Epithelial cell of esophagus (primary cell): ENCODE data around the gene ALDH8A1.

ENCODE experiments used
- DNase-seq: peaks from one replicate; pipeline ENCODE4 v3.0.0; 2010; ENCODE audit warnings: low read depth
- H3K4me3 ChIP-seq: 2 replicates; pipeline ENCODE4 v1.5.1; 2011; ENCODE audit warnings: mild to moderate bottlenecking, low read length, control low read depth
- CTCF ChIP-seq: IDR thresholded peaks from 2 replicates; pipeline ENCODE4 v1.5.1; 2011; ENCODE audit warnings: low read depth, mild to moderate bottlenecking, low read length, control low read depth, inconsistent platforms; ENCODE audit not compliant: insufficient read depth; ENCODE audit errors: missing control alignments

The ALDH8A1 gene

GRCh38 chr6:134949927-134950326 is at the start of gene ALDH8A1:
Gene ALDH8A1, minus strand, starts transcription at chr6:134950101. Its CDS starts 48 bp downstream, at chr6:134950053.
- H3K4me3 ChIP-seq, result no peak within 1 kb of the TSS
- TF ChIP-seq CTCF, result no peak
- no peak for DNase-seq

GRCh38 chr6:134999107-134999506 is 49.2 kb upstream of the ALDH8A1 start:
- H3K4me3 ChIP-seq, result no peak overlapping the region
- DNase-seq, result no peak
- TF ChIP-seq CTCF, result no peak

- DNase-seq, result no peak
- H3K4me3 ChIP-seq, result no peak overlapping the region
- TF ChIP-seq CTCF, result no peak
These were observed 47.5 kb upstream of the ALDH8A1 start for GRCh38 chr6:134997133-134997995.

GRCh38 chr6:134995536-134995935 is 45.6 kb upstream of the ALDH8A1 start:
- DNase-seq, result peak; percentile 28
- no peak for TF ChIP-seq CTCF
- no peak overlapping the region for H3K4me3 ChIP-seq

- H3K4me3 ChIP-seq, result no peak overlapping the region
- no peak for TF ChIP-seq CTCF
- DNase-seq, result no peak
These were observed 44.5 kb upstream of the ALDH8A1 start for GRCh38 chr6:134994431-134994830.

GRCh38 chr6:134992155-134992554 is 42.3 kb upstream of the ALDH8A1 start:
- no peak for TF ChIP-seq CTCF
- H3K4me3 ChIP-seq, result no peak overlapping the region
- DNase-seq, result no peak

GRCh38 chr6:134990262-134990661 is 40.4 kb upstream of the ALDH8A1 start:
- DNase-seq, result no peak
- H3K4me3 ChIP-seq, result no peak overlapping the region
- no peak for TF ChIP-seq CTCF
